WI38 (cell line): Measurements from ENCODE around the gene ZNF583.
A peak's percentile ranks its signal among the peaks of the same experiment; 100 is the strongest.

Experiments
- H3K4me3 ChIP-seq: 2 replicates; pipeline ENCODE4 v1.5.1; 2011; ENCODE audit warnings: low read depth, mild to moderate bottlenecking, control low read depth, low read length
- CTCF ChIP-seq: IDR thresholded peaks from 2 replicates; pipeline ENCODE4 v1.5.1; 2012; ENCODE audit warnings: low read depth, mild to moderate bottlenecking, control low read depth, low read length

The ZNF583 gene

DNA sequence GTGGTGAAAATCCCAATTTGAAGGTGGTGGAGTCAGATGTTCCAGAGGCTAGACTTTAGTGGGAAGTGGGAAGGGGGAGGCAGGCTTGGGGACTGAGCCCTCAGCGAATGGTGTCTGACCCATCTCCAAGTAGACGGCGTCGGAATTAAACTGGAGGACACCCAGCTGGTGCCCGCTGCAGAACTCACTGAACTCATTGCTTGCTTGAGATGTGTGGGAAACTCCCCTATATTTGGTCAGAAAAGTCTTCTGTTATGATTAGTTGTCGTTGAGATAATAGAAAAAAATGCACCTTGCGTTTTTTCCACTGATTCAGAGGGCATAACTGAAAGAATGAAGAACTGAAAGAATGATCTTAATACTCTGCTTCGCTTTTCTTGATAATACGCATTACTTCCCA lies 871 bp upstream of the ZNF583 start:
- peak overlapping the region; percentile 88 for H3K4me3 ChIP-seq

DNA sequence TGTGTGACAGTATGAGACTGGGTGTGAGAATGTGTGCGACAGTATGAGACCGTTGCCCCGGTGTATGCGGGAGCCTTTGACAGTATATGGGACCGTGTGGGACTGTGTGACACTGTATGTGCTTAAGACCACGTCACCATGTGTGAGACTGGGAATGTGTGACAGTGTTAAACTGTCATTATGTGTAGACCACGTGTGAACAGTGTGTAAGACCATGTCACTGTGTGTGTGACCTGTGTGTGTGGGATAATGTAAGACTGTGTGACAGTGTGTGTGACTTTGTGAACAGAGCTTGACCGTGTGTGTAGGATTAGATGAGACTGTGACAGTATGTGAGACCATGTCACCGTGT lies 549 bp downstream of the ZNF583 start:
- no peak for TF ChIP-seq CTCF
- peak overlapping the region; percentile 88 for H3K4me3 ChIP-seq

More for the DNA sequence above, 871 bp upstream of the ZNF583 start:
- TF ChIP-seq CTCF: no peak

DNA sequence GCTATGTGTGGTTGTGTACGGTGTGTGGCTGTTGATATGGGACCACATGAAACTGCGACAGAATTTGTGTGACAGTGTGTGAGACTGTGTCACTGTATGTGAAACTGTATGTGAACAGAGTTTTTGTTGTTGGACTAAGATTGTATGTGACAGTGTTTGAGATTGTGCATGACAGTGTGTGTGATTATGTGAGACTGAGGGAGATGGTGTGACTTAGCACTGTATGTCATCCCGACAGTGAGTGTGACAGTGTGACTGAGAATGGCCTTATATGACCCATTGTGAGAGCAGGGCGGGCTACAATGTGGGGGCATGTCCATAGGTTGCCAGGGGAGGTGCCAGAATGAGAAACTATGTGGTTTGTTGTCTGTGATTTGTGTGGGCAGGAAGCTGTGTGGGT lies 930 bp downstream of the ZNF583 start:
- TF ChIP-seq CTCF: no peak
- peak overlapping the region; percentile 88 for H3K4me3 ChIP-seq

GRCh38 chr19:56423276-56423984 lies 19.3 kb downstream of the ZNF583 start:
- no peak overlapping the region for H3K4me3 ChIP-seq
- TF ChIP-seq CTCF: no peak

DNA sequence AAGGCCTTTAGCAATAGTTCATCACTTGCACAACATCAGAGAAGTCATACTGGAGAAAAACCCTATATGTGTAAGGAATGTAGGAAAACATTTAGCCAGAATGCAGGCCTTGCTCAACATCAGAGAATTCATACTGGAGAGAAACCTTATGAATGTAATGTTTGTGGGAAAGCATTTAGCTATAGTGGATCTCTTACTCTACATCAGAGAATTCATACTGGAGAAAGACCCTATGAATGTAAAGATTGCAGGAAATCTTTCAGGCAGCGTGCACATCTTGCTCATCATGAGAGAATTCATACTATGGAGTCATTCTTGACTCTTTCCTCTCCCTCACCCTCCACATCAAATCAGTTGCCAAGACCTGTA lies 19.8 kb downstream of the ZNF583 start:
- no peak for TF ChIP-seq CTCF
- H3K4me3 ChIP-seq: no peak overlapping the region

DNA sequence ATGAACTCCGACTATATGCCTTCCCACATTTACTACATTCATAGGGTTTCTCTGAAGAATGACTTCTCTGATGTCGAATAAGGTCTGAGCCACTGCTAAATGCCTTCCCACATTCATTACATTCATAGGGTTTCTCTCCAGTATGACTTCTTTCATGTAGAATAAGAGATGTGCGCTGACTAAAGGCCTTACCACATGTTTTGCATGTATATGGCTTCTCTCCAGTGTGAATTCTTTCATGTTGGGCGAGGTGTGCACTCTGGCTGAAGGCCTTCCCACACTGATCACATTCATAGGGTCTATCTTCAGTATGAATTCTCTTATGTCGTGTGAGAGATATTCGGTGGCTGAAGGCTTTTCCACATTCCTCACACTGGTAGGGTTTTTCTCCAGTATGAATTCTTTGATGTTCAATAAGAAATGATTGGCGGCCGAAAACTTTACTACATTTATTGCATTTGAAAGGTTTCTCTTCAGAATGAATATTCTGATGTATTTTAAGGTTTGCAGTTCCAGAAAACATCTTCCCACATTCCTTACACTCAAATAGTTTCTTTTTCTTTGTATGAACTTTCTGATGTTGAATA lies 37.2 kb downstream of the ZNF583 start:
- H3K4me3 ChIP-seq: no peak overlapping the region
- TF ChIP-seq CTCF: no peak

DNA sequence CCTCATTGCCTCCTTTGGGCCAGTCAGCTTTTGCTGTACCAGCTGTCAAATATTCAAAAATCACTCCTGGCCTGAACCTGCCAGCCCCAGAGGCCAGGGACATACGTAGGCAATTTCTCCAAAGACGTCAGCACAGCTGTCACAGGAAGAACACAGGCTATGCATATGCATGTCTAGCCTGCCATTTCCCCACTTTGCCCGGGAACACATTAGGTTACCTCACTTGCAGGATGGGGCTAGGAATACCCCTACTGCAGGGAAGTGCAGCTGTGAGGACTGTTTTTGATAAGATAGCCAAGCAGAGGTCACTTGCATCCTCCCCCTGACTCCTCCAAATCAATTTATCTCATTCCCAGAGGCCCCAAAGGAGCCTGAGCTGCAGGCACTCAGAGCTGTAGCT lies 70.2 kb downstream of the ZNF583 start:
- no peak for TF ChIP-seq CTCF
- no peak overlapping the region for H3K4me3 ChIP-seq
